ENCODE results near the gene SLC45A3.

Gene SLC45A3

DNA sequence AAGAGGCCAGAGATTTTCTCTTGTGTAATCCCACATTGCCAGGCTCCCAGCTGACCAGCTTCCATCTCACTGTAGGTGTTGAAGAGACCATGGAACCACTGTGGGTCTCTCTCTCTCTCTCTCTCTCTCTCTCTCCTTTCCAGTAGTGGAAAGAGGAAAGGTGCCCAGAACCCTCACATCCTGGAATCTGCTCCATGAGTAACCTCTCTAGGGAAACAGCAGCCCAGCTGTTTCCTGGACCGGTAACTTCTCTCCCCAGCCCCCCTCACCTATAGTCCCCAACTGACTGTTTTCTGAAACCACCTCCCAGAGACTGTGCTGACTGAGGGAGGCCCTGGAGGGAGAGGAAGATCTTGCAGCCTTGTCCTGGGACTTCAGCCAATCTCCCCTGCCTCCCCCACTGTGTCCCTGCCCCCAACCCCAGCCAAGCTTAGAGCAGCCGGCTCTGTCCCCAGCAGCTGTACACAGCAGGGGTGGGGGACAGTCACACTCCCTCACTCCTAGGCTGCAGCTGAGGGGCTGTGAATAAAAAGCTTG lies 20.6 kb upstream of the SLC45A3 start:
- no peak for DNase-seq (ENCODE audit: low read depth)

DNA sequence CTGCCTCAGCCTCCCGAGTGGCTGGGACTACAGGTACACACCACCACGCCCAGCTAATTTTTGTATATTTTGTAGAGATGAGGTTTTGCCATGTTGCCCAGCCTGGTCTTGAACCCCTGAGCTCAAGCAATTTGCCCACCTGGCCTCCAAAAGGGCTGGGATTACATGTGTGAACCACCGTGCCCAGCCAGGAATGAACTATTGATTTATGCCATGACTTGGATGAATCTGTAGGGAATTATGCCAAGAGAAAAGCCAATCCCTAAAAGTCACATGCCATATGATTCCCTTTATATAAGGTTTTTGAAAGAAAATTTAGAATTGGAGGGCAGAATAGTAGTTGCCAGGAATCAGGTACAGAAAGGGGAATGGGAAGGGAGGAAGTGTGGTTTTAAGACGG lies 19.1 kb upstream of the SLC45A3 start:
- DNase-seq (ENCODE audit: low read depth), result no peak

GRCh38 chr1:205698921-205699320 lies 18.6 kb upstream of the SLC45A3 start:
- no peak for DNase-seq (ENCODE audit: low read depth)

DNA sequence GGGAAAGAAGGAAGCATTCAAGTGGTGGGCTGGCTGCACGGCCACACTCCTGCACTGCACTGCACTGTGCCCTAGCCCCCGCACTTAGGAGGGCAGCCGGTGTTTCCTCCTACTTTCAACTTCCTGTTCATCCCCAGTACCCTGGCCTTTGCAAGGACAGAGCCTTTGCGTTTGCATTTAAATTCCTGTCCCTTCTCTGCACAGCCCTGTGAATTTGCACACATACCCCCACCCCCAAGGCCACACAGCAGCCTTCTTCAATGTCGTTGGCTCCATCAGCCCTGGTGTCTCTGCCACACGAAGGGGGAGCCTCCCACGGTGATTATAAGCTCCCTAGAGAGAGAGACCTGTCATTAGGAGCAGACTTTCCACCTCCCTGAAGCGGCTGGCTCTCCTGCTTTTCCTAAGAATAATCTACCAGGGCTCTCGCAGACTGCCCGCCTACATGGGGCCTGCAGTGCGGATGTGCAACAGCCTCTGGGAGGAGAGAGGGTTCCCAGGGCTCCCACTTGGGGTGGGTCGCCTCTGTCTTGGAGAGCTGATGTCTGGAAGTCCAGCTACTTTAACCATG lies 13.2 kb upstream of the SLC45A3 start:
- no peak for DNase-seq (ENCODE audit: low read depth)

- DNase-seq (ENCODE audit: low read depth), result no peak
These were observed 12.1 kb upstream of the SLC45A3 start for GRCh38 chr1:205692423-205692822.

- no peak for DNase-seq (ENCODE audit: low read depth)
These were observed 9.9 kb upstream of the SLC45A3 start for GRCh38 chr1:205690122-205690756.

GRCh38 chr1:205689479-205689878 lies 9.2 kb upstream of the SLC45A3 start:
- DNase-seq (ENCODE audit: low read depth), result no peak

- DNase-seq (ENCODE audit: low read depth), result no peak
These were observed 8.1 kb upstream of the SLC45A3 start for GRCh38 chr1:205688171-205689080.

- no peak for DNase-seq (ENCODE audit: low read depth)
These were observed 6.9 kb upstream of the SLC45A3 start for GRCh38 chr1:205687242-205687641.

DNA sequence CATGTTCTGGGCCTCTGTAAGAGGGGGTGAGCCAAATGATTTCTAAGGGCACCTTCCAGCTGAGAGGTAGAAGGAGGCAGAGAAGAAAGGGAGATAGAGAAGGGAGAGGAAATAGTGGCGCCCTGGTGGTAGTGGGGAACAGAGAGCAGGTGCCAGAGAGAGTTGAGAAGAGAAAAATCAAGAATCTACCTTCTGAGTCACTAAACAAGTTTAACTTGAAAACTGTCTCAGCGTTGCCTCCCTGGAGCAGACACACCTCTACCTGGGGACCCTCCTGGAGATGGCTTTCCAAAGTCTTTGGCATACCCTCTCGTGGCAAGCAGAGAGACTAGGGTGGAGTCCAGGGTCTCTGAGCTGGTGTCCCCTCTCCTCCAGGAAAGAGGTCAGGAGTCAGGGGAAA lies 1.1 kb upstream of the SLC45A3 start:
- DNase-seq (ENCODE audit: low read depth), result no peak

DNA sequence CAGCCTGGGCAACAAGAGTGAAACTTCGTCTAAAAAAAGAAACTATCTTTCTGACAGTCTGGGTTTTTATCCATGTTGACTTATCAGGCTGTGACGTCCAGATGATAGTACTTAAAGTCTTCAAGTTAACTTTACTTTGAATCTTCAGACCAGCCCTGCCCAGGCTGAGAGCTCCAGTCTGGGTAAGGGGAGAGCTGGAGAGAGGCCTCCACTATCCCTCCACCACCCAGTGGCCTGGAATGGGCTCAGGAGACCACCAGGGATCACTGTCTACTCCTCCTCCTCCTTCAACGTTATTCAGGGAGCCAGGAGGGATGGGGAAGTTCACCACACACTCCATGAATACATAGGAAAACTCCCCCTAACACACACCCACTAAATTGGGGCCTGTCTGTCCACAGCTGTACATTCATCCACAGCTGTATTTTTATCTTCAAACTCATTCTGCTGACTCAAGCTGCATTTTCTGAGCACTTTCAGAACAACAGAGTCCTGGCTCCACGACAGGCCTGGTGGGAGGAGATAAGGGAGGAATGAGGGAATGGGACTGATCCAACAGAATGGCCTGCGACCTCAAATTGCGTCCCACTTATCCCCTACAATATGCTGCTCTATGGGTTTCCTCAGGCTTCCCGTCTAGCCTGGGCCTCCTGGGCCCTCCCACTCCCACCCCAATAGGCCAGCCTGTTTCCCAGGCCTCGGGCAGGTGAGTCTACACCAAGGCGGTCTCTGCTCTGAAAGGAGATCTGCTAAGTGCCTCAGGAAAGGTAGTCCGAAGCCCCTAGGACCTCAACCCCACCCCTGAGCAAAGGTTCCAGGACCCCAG lies 1.8 kb downstream of the SLC45A3 start:
- no peak for DNase-seq (ENCODE audit: low read depth)

DNA sequence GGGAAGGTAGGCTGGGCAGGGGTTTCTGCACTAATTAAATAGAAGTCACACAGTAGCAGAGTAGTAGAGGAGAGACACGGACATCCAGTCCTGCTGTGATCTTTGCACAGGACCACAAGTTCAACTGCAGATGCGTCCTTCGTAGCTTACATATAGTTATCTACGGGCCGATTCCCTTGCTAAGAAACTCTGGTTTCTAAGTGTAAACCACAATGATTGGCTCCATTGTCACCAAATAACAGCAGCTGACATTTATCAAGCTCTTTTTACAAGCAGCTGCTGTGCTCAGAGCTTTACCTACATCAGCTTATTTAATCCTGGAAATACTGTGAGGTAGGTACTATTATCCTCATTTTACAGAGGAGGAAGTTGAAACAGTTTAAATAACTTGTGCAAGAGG lies 3.1 kb downstream of the SLC45A3 start:
- DNase-seq (ENCODE audit: low read depth), result no peak

DNA sequence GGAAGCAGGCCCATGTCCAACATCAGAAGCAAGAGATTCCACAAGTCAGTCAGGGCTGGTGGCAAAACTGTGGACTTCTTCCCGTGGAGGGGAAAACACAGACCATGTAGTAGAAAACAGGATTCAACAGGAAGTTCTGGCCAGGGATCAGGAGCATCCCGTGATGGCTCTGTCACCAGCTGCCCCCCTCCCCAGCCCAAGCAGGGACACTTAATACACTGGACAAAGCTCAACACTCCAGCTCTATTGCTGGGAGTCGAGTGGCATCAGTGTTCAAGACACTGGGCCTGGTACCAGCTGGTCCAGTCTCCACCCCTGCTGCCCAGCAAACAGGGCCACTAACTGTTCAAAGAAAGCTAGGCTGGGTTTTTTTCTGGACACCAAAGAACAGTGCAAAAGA lies 3.7 kb downstream of the SLC45A3 start:
- DNase-seq (ENCODE audit: low read depth), result no peak

GRCh38 chr1:205676002-205676401 lies 4.3 kb downstream of the SLC45A3 start:
- no peak for DNase-seq (ENCODE audit: low read depth)

- no peak for DNase-seq (ENCODE audit: low read depth)
These were observed 5.1 kb downstream of the SLC45A3 start for GRCh38 chr1:205675247-205675646.

DNA sequence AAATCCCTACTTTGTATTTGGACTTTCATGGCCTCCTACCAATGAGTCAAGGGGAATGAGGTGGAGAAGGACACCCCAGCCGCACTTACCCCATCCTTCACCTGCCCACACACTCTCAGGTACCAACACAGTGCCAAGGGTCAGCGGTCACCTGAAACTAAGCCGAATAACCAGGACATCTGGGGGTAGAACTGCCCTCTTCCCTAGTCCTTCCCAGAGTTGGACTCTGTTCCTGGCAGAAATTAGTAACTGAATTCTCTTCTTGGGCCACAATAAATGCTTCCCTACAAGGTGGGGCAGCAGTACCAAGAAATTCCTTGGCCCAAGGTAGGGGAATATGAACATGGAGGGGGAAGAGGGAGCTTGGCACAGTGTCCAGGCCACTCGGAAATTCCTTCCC lies 7.3 kb downstream of the SLC45A3 start:
- DNase-seq (ENCODE audit: low read depth), result no peak

- no peak for DNase-seq (ENCODE audit: low read depth)
These were observed 7.9 kb downstream of the SLC45A3 start for GRCh38 chr1:205672395-205672889.

GRCh38 chr1:205670611-205671430 lies 9.5 kb downstream of the SLC45A3 start:
- no peak for DNase-seq (ENCODE audit: low read depth)

DNA sequence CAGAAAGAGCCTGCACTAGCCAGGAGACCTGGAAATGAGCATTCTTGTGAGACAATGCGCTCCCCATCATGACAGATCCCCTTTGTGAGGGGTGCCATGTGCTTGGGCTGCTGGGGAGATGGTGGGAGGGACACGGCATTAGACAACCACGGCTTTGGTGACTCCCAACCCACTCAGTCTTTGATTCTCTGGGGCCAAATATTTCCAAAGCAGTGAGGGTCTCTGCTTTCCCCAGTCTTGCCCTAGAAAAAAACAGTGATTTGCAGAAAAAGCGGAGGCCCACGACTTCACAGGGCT lies 10.2 kb downstream of the SLC45A3 start:
- DNase-seq (ENCODE audit: low read depth), result no peak

DNA sequence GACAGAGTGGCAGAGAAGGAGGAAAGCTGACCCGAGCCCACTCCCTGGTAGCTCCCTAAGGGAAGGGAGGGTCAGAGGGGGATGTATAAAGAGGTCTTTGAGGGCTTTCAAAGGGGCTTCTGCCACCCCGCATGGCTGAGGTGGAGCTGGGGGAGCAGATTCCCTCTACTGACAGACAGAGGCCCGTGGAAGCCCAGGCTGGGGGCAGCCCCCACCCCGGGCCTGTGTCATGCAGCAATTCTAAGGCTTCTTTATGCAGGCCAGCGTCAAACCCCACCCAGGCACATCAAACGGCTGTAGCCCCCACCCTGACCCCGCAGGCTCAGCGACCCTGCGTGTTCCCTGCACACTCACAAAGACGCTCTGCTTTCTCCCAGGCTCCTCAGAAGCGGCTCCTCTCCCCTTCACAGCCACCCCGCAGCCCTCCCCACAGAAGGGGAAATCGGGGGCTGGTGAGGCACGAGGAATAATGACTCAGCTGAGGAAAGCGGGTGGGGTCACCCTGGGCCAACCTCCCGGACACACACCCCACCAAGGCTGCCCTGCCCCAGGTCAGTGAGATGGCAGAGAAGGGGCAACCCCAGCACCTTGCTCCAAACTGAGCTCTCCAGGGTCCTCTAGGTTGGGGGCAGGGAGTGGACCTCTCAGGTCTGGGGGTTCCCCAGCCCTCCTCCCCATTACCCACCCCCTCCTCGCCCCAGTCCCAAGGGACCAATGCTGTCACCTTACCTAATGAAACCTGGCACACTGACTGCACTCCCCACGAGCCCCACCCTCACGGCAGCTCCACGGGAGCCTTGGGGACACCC lies 10.8 kb downstream of the SLC45A3 start:
- DNase-seq (ENCODE audit: low read depth), result no peak

Measured in activated T-cell treated with anti-CD3 and anti-CD28 coated beads for 1 hour (primary cell).